RWPE2 (cell line): Measurements from ENCODE around the gene USP15.

Experiments used
- ATAC-seq: fragments of 200-7000 bp; cut with Tn5 transposase; 3 replicates; pipeline ENCODE4 v1.9.1; 2021; ENCODE audit warnings: low read depth
- DNase-seq: peaks from one replicate; pipeline ENCODE4 v3.0.0-alpha.2; 2020; ENCODE audit warnings: low spot score
- H3K27ac ChIP-seq: fragments of 450-650 bp; 2 replicates; pipeline ENCODE4 v1.5.1; 2017; ENCODE audit warnings: mild to moderate bottlenecking; ENCODE audit not compliant: poor library complexity, severe bottlenecking
- H3K27me3 ChIP-seq: fragments of 250-450 bp; sonication (Bioruptor Pico); 2 replicates; pipeline ENCODE4 v1.5.1; 2021; ENCODE audit warnings: mild to moderate bottlenecking, moderate library complexity; ENCODE audit not compliant: insufficient read depth, poor library complexity, severe bottlenecking
- H3K36me3 ChIP-seq: fragments of 250-450 bp; sonication (Bioruptor Pico); 2 replicates; pipeline ENCODE4 v1.5.1; 2020; ENCODE audit warnings: low read depth, mild to moderate bottlenecking, moderate library complexity
- H3K4me1 ChIP-seq: fragments of 250-450 bp; sonication (Bioruptor Pico); 2 replicates; pipeline ENCODE4 v1.5.1; 2021; ENCODE audit warnings: mild to moderate bottlenecking, moderate library complexity; ENCODE audit not compliant: insufficient read depth, poor library complexity, severe bottlenecking
- H3K4me3 ChIP-seq: fragments of 250-450 bp; sonication (Bioruptor Pico); 2 replicates; pipeline ENCODE4 v1.5.1; 2021; ENCODE audit warnings: mild to moderate bottlenecking, moderate library complexity; ENCODE audit not compliant: severe bottlenecking
- H3K9me3 ChIP-seq: fragments of 250-450 bp; sonication (Bioruptor Pico); 2 replicates; pipeline ENCODE4 v1.5.1; 2021; ENCODE audit warnings: mild to moderate bottlenecking, moderate library complexity; ENCODE audit not compliant: severe bottlenecking
- CTCF ChIP-seq: fragments of 450-650 bp; IDR thresholded peaks from one replicate; pipeline ENCODE4 v1.5.1; 2017; ENCODE audit warnings: mild to moderate bottlenecking, moderate library complexity; ENCODE audit not compliant: poor library complexity, severe bottlenecking

The USP15 gene

GRCh38 chr12:62296001-62296400 is 35.8 kb downstream of the USP15 start:
- no peak for TF ChIP-seq CTCF
- peaks cover 37% of the 10 kb centered on the region for H3K36me3 ChIP-seq

GRCh38 chr12:62297321-62297720 is 37.1 kb downstream of the USP15 start:
- peaks cover 37% of the 10 kb centered on the region for H3K36me3 ChIP-seq

More at GRCh38 chr12:62296001-62296400, 35.8 kb downstream of the USP15 start:
- no peak for ATAC-seq
- Histone ChIP-seq H3K4me3 (no peak overlapping the region), H3K27me3 (no peaks in the 10 kb centered on the region), H3K9me3 (no peaks in the 10 kb centered on the region), H3K27ac (no peak overlapping the region), H3K4me1 (no peaks in the 10 kb centered on the region)
- no peak for DNase-seq

GRCh38 chr12:62299617-62300016 is 39.4 kb downstream of the USP15 start:
- TF ChIP-seq CTCF = no peak
- Histone ChIP-seq H3K27me3 (no peaks in the 10 kb centered on the region), H3K36me3 (peaks cover 48% of the 10 kb centered on the region), H3K4me1 (no peaks in the 10 kb centered on the region), H3K9me3 (no peaks in the 10 kb centered on the region), H3K4me3 (no peak overlapping the region), H3K27ac (no peak overlapping the region)
- ATAC-seq (no peak), DNase-seq (no peak)

More at GRCh38 chr12:62297321-62297720, 37.1 kb downstream of the USP15 start:
- no peak overlapping the region for H3K27ac ChIP-seq
- no peak for TF ChIP-seq CTCF
- H3K9me3 ChIP-seq = no peaks in the 10 kb centered on the region
- ATAC-seq (no peak), DNase-seq (no peak)
- no peaks in the 10 kb centered on the region for H3K27me3 ChIP-seq
- H3K4me1 ChIP-seq = no peaks in the 10 kb centered on the region
- H3K4me3 ChIP-seq = no peak overlapping the region

GRCh38 chr12:62301080-62301798 is 41.0 kb downstream of the USP15 start:
- no peaks in the 10 kb centered on the region for H3K27me3 ChIP-seq
- DNase-seq (no peak), ATAC-seq (no peak)
- no peak for TF ChIP-seq CTCF
- no peak overlapping the region for H3K4me3 ChIP-seq
- no peak overlapping the region for H3K27ac ChIP-seq
- H3K4me1 ChIP-seq = no peaks in the 10 kb centered on the region
- peaks cover 51% of the 10 kb centered on the region for H3K36me3 ChIP-seq
- no peaks in the 10 kb centered on the region for H3K9me3 ChIP-seq

- no peak for TF ChIP-seq CTCF
- no peak for DNase-seq
- H3K4me1 ChIP-seq = no peaks in the 10 kb centered on the region
- no peaks in the 10 kb centered on the region for H3K27me3 ChIP-seq
- no peak for ATAC-seq
- H3K9me3 ChIP-seq = no peaks in the 10 kb centered on the region
- H3K4me3 ChIP-seq = no peak overlapping the region
- peaks cover 54% of the 10 kb centered on the region for H3K36me3 ChIP-seq
- H3K27ac ChIP-seq = no peak overlapping the region
These were observed 41.6 kb downstream of the USP15 start for GRCh38 chr12:62301799-62302133.
